ENCODE measurements around the gene PITPNB.

Gene PITPNB

DNA sequence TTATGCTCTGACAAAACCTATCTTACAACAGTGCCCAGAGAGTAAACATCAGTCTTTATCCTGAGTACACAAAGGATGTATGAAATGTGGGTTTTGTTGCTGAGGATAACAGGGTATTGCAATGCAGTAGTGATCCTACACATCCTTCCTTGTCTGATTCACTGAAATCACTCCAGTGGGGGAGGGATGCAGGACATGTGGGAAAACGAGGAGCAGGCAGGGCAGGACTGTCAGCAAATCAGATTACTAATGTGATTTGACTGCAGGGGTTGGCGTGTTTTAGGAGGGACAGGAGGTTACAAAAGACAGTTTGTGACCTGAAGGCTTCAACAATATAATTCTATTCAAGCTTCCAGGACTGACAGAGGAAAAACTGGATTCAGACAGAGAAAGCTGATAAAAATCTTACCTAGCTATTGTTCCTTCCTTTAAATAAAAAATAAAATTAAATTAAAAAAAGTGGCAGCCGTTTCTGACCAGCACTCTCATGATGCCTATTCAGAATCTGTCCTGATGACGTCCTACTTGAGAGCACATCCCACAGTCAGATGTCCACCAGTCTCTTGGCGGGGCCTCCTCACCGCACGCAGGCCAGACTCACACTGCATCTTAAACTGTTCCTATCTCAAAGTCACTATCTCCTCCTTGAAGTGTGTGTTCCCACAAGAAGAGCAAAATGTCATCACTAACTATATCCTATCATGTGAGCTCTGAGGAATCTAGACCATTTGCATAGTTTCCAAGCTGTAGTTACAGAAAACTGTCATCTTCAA is 66.9 kb downstream of the PITPNB start:
- DNase-seq: no peak

DNA sequence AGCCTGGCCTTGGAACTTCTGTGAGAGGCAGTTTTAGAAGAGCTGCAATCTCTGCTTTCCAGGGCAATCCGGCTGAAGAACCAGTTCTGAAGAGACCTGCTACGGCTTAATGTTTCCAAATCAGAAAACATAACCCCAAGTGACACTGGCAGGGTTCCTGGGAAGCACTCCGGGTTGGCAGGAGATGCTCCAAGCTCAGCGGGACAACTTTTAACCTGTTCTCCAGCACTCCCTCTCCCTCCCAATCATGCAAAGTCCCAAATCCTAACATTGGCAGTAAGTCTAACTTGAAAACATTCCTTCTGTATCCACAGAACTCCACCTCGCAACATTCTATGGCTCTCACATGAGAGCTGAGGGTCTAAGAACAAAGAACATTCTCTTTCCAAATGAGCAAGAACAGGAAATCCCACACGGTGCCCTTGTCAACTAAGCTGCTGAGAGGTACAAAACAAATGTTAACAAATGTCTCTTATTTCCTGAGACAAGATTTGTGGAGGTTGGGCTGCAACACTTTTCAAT is 69.0 kb downstream of the PITPNB start:
- no peak for DNase-seq

- no peak for DNase-seq
These were observed 71.1 kb downstream of the PITPNB start for GRCh38 chr22:27848005-27848404.

GRCh38 chr22:27846910-27847309 is 72.1 kb downstream of the PITPNB start:
- no peak for DNase-seq

- DNase-seq: no peak
These were observed 72.8 kb downstream of the PITPNB start for GRCh38 chr22:27846248-27846757.

- DNase-seq: no peak
These were observed 73.4 kb downstream of the PITPNB start for GRCh38 chr22:27845644-27846043.

DNA sequence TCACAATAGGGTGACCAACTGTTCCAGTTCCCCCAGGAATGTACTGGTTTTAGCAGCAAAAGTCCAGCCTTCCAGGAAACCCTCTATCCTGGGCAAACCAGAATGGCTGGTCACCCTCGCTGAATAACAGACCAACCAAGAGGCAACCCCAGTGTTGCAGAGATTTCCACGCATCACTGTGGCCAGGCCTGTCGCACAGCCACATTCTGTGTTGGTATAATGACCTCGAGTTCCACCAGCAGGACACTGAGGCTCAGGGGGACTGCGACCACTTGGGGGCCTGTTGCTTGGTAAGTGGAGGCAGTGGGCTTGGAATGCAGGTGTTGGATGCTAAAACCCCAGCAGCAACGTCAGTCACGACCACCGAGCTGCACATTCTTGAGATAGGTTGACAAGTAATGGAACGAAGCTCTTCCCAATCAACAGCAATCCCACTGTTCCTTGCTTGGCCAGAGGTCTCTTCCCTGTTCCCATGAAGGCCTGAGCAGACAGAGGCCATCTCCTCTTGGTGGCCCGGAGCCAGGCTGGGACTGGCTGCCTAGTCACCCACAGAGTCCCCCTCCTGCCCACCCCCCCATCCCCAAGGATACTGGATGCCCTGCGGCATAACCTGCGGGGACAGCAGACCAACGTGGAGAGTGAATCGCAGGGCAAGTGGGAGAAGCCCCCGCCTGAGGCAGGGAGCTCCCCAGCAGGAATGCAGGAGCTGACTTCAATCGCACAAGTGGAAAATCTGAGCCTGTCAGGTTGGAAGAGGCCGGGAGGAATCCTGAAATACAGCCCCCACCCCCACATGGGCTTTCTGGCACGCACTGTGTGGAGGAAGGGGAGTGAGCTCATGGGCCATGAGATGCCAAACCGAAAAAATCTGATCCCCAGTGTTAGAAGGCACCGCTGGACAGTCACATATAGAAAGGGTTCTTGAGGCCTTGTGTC is 74.1 kb downstream of the PITPNB start:
- no peak for DNase-seq

DNA sequence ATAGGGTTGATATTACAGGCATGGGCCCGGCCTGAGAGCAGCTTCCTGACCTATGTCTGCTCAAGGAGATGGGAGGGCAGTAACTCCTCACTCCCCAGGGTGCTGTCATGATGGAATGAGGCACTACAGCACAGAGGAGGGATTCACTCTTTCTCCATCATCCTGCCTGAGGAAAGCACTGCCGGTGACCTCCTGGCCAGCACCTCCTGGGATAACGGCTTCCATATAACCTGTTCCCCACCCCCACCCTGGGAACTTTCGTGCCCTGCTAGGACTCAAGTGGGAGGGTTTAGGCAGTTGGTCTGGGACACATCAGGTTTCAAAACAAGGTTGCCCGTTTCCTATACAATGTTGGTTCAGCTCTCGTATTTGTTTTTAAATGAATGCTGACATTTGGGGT is 74.8 kb downstream of the PITPNB start:
- DNase-seq: no peak

DNA sequence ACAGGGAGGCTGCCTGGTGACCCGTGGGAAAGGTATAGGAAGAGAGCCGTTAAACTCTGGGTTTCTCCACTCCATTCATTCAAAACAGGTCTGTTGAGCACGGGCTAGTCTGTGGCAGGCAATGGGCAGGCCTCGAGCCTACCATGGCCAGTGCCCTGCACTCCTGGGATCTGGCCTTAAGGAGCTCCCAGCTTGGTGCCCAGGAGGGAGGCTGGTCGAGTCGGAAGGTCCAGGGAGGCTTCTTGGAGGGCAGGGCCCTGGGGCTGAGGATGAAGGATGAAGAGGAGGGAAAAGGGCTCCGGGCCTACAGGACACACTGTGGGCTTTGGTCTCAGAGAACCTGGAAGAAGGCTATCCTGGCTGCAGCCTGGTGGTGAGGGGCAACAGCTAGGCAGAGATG is 75.6 kb downstream of the PITPNB start:
- no peak for DNase-seq

DNA sequence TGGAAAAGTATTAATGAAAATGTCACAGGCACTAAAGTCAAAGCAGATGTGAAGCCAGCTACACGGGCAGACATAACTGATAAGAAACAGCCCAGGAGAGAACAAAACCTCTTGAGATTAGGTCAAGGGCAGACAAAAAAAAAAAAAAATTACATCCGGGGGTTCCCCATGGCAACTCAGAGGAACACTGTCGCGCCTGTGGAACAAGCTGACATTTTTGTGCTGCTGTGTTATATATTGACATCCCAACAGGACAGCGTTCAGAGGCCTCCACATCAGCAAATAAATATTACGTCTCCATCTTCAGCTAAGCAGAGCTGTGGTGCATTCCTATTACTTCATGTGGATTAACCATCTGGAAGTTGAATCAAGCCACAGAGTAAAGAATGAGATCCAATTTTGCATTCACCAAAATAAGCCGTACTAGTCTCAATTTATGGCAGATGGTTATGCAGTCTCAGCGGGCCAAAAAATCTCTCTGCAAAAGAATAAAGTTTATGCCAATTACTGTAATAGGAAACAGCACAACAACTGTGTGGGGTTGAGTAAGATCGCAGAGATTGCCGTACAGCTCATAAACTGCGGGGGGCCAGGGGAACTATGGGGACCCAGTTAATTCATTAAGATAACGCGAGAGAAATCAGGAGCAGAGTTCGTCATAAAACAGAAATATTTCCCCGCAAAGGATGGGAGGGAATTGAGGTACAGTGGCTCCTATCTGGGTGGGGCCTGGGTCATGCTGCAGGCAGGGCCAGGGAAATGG is 76.2 kb downstream of the PITPNB start:
- no peak for DNase-seq

DNA sequence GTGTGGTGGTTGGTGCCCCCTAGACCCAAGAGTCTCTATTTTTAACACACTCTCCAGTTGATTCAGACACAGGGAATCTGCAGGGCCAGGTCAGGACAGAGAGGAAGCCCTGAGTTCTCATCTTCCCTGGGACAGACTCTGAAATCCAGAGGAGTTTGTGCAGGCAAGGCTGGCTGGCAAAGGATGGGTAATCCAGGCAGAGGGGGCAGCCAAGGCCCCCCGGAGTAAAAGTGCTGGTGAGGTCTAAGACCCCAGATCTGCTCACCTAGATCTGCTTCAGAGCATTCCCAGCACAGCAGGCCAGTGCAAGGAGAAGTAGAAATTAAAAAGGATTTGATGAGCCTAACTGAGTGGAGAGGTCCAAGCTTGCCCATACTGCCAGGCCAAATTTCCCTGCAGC is 76.9 kb downstream of the PITPNB start:
- DNase-seq: no peak

GRCh38 chr22:27840436-27840835 is 78.6 kb downstream of the PITPNB start:
- no peak for DNase-seq

GRCh38 chr22:27839057-27839660 is 79.9 kb downstream of the PITPNB start:
- no peak for DNase-seq

- no peak for DNase-seq
These were observed 82.9 kb downstream of the PITPNB start for GRCh38 chr22:27836181-27836580.

GRCh38 chr22:27835446-27835845 is 83.6 kb downstream of the PITPNB start:
- no peak for DNase-seq

DNA sequence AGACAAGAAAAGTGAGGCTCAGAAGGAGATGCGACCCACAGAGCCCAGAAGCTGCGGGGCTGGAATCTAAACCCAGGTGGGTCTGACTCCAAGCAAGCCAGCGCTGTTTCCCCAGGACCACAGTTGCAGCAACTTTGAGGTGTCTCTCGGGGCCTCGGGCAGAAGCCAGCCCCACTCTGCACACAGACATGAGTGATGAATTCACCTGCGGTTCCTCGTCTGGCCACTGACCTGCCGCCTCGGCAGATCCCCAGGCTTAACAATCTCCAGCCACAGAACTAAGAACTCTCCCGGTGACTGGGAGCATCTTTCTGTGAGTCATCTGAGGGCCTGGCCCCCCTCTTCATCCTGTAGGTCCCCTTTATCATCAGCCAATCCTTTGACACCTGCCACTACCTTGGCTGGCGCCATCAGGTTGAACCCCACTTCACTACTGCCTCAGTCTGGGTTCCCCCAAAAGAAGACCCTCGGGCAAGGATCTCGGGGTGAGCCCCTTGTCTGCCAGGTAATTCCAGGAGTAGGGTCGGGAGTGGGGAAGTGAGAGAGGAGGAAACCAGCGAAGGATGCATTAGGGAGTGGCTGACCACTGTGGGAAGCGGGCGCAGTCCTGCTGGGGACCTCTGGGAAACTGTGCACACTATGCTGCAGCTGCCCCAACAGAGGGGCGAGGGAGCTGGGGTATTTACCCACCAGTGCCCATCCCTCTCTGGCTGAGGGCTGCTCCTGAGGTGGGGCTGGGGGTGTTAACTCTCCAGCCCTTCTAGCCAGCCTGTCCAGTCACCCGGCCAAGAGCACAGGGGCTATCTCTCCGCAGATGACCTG is 84.5 kb downstream of the PITPNB start:
- no peak for DNase-seq

DNA sequence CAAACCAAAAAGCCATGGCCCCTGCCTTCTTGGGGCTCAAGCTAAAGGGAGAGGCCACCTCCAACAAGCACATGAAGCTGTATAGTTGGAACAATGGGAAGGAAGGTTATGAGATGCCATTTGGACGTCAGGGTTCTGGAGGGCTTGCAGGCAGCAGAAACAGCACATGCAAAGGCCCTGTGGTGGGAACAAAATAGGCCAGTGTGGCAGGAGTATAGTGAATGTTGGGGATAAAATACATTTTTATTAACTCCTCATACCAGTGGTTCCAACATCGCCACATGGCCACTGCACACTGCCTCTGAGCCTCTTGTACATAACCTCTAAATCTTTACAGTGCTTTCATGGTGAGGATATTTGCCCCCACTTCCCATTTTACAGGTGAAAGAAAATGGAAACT is 85.3 kb downstream of the PITPNB start:
- DNase-seq: no peak

- DNase-seq: no peak
These were observed 86.5 kb downstream of the PITPNB start for GRCh38 chr22:27832606-27833005.

DNA sequence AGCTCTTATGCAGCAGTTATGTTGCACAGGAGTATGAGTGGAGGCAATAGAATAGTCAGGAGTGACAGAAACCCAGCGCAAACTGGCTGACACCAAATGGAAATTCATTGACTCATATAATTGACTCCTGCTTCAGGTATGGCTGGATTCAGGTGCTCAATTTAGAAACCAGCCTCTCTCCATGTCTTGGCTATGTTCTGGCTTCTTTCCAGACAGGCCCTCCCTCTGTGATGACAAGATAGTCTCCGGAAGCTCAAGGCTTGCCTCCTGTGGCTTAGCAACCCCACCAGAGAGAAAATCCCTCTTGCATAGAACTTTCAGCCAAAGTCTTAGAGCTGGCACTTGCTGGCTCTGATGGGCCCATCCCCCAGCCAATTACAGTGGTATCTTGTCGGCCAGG is 89.4 kb downstream of the PITPNB start:
- no peak for DNase-seq

- DNase-seq: no peak
These were observed 91.2 kb downstream of the PITPNB start for GRCh38 chr22:27827604-27828587.

All from NCI-H526 treated with DMSO at 0.1 percent for 48 hours (cell line).